ENCODE results near the gene KDM2B.

The KDM2B gene

DNA sequence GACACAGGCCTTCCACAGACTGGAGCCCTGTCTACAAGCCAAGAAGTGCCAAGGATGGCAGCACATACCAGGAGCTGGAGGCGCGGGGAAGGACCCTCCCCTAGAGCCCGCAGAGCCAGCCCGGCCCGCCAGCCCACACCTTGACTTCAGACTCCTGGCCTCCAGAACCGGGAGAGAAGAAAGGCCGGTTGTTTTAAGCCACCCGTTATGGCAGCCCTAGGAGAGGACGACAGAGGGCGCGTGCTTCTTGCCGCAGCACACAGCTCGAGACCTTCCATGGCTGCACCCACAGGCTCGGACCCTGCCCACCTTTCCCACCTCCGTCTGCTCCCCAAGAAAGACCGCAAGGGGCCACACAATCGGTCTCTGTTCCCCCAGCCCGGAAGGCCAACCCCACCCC, 127.2 kb downstream of the KDM2B start:
- no peak for DNase-seq

DNA sequence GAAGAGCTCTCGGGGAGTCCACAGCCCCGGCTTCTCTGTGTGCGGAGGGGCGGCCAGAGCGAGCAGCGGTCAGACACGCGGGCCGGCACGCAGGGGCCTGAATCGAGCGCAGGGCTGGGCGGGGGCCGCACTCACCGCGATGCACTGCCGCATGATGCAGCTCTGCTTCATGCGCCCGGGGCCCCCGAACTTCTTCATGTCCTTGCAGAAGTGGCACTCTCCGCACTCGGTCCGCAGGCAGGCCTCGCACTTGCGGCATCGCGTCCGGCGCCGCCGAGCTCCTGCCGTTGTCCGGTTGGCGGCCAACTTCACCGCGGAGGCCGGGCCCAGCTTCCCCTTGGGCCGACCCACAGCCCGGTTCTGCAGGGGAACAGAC, 127.8 kb downstream of the KDM2B start:
- no peak for DNase-seq

DNA sequence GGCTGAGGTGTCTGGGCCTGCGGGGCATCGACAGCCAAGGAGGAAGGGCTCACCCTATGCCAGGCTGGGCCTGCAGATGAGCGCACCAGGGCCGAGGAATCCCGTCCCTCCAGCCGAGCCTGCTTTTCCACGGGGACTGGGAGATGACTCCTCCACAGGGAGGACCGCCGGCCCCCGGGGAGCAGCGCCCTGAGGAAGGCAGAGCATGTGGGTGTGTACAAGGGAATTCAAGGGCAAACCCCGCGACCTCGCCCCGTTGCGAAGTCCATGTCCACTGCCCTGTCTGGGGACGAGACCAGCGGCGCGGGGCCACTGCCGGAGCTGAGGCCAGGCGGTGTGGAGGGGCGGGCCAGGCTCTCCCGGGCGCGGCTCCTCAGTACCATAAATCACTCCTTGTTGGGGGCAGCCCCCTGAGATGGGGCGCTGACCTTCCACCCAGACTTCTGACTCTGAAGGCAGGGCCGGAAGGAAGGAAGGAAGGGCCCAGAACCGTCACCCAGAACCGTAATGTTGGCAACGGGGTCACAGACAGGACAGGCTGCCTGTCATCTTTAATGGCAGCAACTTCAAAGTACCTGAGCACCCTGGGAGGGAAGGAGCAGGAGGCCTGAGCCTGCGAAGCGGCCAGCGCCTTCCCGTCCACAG, 128.4 kb downstream of the KDM2B start:
- DNase-seq, result no peak

DNA sequence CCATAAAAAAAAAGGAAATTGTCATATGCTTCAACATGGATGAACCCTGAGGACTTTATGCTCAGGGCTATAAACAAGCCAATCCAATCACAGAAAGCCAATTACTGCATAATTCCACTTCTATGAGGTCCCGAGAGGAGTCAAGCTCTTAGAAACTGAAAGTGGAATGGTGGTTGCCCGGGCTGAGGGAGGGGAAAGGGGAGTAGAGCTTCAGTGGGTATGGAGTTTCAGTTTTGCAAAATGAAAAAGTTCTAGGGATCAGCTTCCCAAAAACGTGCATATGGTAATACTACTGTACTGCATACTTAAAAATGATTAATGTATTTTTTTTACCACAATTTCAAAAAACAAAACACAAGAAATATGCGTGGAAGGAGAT, 128.9 kb downstream of the KDM2B start:
- DNase-seq, result no peak

DNA sequence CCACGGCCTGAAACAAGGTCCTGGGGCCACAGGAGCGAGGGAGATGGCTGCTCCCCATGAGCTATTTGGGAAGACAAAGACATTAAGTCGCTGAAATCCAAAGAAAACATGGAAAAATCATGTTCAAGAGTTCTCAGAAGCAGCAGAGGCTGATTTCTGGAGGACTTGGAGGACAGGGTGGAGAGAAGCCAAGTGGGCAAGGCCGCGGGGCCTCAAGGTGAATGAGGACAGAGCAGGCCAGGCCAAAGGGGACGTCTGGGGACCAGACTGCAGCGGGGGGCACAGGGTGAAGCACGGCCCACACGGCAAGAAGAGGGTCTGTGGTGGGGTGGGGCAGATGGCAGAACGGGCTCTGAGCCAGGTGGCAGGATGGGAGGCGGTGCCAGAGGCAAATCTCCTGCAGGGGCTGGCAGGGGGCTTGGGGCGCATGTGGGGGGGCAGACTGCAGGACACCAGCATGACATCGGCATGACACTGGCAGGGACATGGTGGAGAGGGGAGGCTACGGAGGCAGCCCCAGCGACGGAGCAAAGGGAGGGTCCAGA, 132.0 kb downstream of the KDM2B start:
- no peak for DNase-seq

DNA sequence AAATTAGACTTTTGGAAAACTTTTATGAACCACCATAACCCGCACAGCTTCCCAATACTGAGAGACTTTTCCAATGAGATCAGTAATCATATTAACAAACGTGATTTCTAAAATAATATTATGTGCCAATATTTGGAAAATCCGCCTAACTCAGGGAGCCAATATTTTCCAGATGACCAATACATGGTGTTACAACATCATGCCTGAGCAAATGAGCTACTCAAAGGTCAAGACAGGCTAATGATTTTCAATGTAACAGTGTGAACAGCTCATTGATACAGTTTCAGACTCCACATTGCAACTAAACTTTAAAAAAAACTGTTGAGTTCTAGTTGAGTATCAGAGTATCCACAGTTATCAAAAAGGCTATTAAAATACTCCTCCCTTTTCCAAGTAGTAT, 134.1 kb downstream of the KDM2B start:
- DNase-seq, result no peak

DNA sequence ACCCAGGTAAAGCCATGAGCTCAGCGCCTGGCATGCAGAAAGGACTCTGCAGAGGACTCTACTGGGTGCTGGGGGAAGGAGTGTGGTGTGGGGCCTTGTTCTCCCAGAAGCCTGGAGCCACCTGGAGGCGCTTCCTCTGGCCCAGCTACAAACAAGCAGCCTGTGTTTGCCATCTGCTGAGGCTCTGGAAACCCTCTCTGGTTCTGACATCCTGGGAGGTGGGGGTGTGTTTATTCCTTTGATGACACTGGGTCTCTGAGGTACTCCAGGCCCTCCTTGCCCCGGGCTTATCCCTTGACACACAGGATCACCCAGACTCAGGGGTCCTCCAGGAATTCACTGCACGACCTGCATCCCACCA, 136.0 kb downstream of the KDM2B start:
- DNase-seq, result no peak

DNA sequence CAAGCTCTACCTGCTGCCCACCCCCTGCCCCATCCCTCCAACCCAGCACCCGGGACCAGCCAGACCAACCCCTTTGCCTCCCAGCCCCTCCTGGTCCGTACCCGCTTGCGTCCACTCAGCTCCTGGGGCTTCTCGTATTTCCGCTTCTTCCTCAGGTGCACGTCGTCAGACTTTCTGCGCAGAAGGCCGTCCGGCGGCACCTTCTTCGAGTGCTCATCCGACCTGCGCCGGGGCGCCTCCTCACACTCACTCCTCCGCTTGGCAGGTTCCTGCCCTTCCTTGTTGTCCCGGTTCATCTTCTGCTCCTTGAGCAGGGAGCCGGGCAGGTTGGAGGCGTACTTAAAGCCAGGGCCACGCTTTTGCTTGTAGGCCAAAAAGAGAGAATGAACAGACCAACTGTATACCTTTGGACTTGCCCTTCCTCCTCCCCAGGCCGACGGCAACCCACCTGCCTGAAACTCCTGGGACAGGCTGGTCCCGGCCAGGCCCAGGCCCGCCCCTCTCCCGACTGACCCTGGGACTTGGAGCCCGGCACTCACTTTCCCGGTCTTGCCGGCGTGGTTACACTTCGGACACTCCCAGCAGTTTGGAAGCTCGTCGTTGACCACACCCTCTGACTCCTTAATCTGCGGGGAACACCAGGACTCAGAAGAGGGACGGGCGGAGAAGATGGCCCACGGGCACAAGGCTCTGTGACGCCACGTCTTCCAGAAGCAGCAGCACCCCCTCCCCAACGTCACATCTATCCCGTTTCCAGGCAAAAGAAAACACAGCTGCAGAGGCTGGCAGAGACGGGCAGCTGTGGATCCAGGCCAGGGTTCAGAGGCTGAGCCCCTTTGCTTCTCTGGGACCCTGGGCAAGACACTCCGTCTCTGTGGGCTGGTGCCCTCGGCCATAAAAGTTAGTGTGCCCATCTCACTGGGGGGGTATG, 136.6 kb downstream of the KDM2B start:
- DNase-seq, result peak; percentile 5

DNA sequence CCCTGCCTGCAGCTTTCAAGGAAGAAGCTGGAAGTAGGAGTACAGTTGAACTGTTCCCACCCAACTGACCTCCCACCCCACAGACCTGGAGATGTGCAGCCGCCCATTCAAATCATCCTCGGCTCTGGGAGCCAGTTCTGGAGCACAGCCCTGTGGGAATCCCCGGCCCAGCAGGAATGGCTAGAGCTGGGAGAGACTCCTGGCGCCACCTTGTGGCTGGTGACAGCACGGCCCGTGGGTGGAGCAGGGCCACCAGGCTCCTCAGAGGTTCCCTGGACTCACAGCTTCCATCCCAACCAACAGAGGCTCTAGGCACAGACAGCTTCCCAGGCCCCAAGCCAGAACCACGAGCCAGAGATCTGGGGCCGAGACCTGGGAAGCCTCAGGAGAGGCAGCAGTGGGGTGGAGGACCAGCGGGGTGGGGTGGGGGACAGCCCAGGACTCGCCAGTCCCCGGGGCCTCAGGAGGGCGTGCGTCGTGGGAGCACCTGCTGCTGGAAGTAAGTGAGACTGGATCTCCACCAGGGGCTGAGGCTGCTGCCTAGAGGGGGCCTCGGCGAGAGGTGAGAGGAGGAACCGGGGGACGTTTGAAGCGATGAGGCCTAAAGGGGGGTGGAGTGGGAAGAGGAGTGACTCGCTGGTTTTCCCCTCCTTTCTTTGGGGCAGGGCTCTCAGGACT, 137.5 kb downstream of the KDM2B start:
- DNase-seq, result peak; percentile 85

DNA sequence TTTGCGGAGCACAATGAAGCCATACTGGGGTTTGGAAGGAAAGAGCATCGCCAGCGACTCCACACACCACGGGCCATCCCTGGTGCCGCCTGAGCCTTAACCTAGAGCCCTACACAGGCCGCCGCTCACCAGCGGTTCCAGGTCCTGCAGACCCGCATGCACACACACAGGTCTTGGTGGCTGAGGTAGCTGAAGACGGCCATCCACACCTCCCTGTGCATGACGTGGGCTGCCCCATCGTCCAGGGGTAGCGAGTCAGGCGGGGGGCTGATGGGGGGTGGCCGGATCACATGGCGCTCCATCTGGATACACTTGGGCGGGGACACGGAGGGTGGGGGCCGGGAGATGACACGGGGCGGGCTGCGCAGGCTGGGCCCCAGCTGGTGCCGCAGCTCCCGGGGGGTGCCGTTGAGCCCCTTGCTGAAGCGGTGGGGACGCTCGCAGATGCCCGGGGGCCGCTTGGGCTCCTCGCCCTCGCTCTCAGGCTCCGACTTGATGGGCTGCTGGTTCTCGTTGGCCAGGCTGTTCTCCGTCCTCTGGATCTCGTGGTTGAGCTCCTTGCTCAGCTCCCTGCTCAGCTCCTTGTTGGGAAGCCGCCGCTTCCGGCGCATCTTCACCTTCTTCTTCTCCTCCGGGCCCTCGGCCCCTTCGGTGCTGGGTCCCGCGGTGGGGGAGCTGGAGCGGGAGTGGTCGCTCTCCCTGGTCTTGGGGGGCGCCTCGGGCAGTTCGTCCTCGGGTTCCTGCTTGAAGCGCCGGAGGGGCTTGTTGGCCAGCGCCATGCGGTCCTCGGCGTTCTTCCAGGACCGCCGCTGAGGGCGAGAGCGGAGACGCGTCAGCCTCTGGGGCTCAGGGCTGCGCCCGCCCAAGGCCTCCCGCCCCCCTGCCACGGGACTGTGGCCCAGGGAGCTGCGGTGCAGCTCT, 138.5 kb downstream of the KDM2B start:
- no peak for DNase-seq

DNA sequence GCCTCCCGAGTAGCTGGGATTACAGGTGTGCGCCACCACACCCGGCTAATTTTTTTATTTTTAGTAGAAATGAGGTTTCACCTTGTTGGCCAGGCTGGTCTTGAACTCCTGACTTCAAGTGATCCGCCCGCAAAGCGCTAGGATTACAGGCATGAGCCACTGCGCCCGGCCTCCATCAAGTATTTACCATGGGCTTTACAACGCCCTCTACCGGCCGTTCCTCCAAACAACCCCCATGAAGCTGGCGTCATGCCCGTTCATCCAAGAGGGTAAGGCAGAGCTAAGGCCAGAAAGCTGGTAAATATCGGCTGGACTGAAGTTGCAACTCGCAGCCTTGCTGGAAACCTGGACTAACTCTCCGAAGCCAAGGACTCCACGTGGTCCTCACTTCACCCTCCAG, 139.3 kb downstream of the KDM2B start:
- no peak for DNase-seq

DNA sequence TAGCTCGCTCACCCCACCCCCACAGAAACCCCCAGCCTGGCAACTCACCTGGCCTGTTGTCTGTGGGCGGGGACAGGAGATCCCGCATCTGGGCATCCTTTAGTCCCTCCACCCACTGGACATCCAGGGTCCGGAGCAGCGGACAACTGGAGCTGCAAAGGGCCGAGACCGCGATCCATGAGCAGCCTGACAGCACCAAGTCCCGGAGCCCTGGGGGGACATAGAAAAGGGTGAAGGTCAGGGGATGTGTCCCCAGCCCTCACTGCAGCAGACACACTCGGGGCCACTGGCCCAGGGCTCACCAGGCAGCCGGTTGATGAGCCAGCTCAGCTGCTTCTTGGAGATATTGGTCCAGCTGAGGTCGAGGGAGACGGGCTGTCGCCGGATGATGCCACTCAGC, 140.1 kb downstream of the KDM2B start:
- DNase-seq, result no peak

DNA sequence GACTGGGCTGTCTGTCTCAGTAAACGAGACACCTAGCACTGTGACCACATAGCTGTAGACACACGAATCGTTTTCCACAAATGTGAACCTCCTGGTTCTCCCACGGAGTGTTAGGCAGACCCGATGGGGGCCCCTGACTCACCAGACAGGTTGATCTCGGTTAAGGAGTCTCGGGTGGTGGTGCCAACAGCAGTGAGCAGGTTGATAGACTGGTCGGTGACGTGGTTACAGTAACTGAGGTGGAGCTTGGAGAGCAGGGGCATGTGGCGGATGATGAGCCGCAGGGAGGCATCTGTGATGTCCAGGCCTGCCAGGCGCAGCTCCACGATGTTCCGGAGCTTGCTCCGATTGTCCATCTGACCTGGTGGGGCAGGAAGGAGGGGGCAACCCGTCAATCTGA, 141.1 kb downstream of the KDM2B start:
- no peak for DNase-seq

DNA sequence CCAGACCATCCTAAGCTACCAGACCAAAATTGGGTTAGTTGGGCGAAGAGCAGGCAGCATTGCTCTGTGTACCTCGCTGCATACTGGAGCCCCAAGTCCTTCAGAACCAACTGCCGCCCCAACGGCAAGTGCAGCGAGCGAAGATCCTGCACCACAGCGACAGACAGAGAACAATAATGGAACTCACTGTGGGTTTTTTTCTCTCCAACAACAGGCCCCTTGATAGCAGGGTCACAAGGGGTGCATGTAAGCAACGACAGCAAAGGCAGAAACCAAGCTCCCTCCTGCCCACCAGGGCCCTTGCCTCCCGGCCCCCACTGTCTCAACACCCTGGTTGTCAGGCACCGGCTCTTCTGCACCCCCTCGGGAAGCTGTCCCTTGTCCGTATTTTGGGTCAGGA, 141.9 kb downstream of the KDM2B start:
- DNase-seq, result peak; percentile 54

DNA sequence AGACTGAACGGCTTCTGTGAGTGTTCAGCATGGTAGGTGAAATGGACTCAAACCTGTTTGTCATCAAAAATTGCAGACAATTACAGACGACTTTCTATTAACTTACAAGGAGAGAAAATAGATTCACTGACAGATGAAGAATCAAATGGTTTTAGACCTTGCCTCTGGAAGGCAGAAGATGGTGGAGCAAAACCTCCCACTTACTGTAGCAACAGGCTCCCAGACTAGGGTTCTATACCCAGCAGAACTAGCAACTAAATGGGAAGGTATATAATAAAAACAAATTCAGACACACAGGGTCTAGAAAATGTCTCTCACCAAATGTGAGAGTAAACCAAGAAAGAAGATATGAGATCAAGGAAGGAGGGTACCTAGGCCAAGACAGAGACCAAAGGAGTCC, 144.1 kb downstream of the KDM2B start:
- no peak for DNase-seq

DNA sequence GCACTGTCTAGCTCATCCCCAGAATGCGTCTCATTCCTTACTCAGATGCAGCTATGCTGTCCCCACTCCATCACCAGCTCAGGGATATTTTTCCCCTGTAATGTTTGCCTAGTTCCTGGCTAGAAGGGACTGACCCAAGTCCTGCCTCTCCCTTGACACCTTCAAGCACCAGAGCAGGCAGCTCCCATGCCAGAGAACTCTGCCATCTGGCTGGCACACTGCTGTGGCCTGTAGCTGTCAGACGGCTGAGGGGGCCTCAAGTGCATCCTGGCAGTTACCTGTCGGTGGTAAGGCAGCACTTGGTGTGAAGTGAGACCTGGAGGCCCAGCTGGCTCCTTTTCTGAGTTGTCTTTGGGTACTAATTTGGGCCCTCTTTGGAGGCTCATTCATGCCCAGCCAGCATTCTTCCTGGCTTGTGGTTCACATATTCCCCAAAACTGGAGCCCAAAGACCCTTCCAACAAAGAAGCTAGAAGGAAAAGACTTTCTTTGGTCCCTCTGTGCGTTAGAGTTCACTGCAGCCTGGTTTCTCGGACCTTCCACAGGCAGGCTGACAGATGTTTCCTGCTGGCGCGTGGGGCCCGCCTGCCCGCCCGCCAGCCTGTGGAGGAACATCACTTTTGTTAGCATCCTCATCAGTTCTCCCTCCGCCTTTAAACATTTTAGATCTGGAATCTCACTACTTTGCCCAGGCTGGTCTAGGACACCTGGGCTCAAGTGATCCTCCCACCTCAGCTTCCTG, 147.9 kb downstream of the KDM2B start:
- DNase-seq, result no peak

DNA sequence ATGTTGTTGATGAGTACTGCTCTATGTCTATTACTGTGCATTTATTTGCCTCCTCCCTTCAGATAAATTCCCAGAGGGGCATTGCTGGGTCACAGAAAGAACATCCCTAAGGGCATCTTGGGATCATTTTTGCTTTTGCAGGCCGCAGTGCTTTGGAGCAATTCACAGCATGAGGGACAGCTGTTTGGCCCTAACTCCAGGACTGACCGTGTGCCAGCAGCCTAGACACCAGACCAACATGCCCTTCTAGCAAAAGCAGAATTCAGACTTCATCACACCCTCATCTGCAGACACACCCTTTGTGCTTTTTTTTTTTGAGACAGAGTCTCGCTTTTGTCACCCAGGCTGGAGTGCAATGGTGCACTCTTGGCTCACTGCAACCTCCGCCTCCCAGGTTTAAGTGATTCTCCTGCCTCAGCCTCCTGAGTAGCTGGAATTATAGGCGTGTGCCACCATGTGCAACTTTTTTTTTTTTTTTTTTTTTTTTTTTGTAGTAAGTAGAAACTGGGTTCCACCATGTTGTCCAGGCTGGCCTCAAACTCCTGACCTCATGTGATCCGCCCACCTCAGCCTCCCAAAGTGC, 149.9 kb downstream of the KDM2B start:
- no peak for DNase-seq

DNA sequence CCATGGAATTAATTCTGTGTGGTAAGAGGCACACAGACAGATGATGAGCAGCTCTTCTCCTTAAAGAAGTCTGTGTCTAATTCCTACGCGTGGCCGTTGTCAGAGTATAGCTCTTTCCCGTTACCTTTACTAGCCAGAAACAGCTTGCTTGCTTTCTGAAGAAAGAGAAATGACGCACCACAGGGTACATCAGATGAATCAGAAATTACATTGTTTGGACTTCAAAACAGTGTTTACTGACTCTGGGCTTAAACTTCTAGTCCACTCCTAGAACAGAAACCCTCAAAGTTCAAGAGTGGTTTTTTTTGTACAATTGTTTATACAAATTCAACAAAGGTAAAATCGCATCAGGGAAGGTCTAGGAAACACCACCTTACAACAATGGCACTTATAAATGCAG, 151.9 kb downstream of the KDM2B start:
- no peak for DNase-seq

DNA sequence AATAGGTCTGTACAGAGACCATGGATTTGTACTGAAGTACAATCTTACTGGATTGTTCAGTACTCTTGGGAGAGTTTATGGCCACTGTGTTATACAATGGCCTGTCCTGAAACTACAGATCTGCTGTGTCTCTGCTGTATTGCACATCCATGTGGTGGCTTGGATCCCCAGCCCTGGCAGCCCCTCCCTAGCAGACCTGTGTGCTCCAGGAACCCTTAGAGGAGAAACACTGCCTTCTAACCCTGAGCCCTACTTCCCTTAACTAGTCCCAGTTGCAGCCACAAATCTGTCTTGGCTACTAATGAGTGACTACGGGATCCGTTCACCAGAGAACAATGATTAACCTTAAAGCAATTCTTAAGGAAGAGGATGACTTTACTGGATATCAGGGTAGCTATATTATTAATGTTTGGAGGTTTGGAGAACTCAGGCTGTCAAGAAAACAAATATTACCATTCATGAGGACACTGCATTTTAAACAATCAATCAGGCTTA, 153.2 kb downstream of the KDM2B start:
- no peak for DNase-seq

DNA sequence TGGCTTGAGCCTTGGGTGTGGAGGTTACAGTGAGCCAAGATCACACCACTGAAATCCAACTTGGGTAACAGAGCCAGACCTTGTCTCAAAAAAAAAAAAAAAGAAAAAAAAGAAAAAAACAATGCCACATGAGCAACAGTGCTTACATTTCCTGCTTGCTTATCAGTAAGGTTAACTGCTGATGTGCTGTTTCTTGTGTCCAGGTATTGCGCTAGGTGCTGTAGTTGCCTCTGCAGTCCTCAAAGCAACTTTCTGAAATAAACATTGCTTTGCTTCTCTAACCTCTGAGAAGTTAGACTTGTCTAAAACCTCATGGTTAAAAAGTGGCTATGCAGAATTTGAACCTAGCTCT, 156.2 kb downstream of the KDM2B start:
- DNase-seq, result no peak

All from midbrain (tissue), 1 donor.